Gastroesophageal sphincter (tissue), 4 donors: ENCODE data around the gene CAMK1D. TPM values are rescaled to one million over a fixed set of nuclear protein-coding genes. Genes with fewer than 3 reads are reported as not detected.

ENCODE experiments used
- ATAC-seq: fragments of 150-250 bp; one replicate; pipeline ENCODE4 v1.9.1; 2016; ENCODE audit warnings: mild to moderate bottlenecking, moderate library complexity
- H3K27ac ChIP-seq, 4 donors: fragments of 200-600 bp; sonication (generic) in 3 of 4; 1 replicate in 3 of 4; 2 replicates in 1 of 4; pipeline ENCODE4 v1.5.1; 2016 to 2019
- H3K27me3 ChIP-seq: fragments of 200-600 bp; sonication (generic); one replicate; pipeline ENCODE4 v1.5.1; 2019
- H3K36me3 ChIP-seq, 2 donors: fragments of 200-600 bp; sonication (generic); one replicate each; pipeline ENCODE4 v1.5.1; 2019; ENCODE audit warnings: control low read depth in 1 of 2
- H3K4me1 ChIP-seq, 3 donors: fragments of 200-600 bp; sonication (generic); 1 replicate in 2 of 3; 2 replicates in 1 of 3; pipeline ENCODE4 v1.5.1; 2016 to 2019; ENCODE audit warnings: control low read depth in 2 of 3
- H3K4me3 ChIP-seq, 2 donors: fragments of 200-600 bp; sonication (generic); one replicate each; pipeline ENCODE4 v1.5.1; 2019; ENCODE audit warnings: mild to moderate bottlenecking in 1 of 2, moderate library complexity in 1 of 2
- H3K9me3 ChIP-seq, 3 donors: fragments of 200-600 bp; sonication (generic); one replicate each; pipeline ENCODE4 v1.5.1; 2017 to 2019; ENCODE audit warnings: control low read depth in 2 of 3
- CTCF ChIP-seq, 4 experiments: fragments of 200-600 bp in 2 of 4; fragments of 450-650 bp in 2 of 4; sonication (generic) in 1 of 4; IDR thresholded peaks; one replicate each; pipeline ENCODE4 v1.5.1; 2017 to 2019; ENCODE audit warnings: antibody characterized with exemption in 4 of 4, mild to moderate bottlenecking in 2 of 4, moderate library complexity in 2 of 4
- EP300 ChIP-seq: sonication (generic); formaldehyde crosslinking; IDR thresholded peaks from one replicate; pipeline ENCODE4 v1.6.1; 2017; ENCODE audit warnings: antibody characterized with exemption, mild to moderate bottlenecking
- POLR2A ChIP-seq, 2 donors: fragments of 450-650 bp; IDR thresholded peaks; one replicate each; pipeline ENCODE4 v1.6.1; 2017; ENCODE audit warnings: antibody characterized with exemption in 2 of 2, mild to moderate bottlenecking in 2 of 2, moderate library complexity in 1 of 2
- POLR2AphosphoS5 ChIP-seq: sonication (generic); formaldehyde crosslinking; IDR thresholded peaks from one replicate; pipeline ENCODE4 v1.6.1; 2017; ENCODE audit warnings: antibody characterized with exemption
- WGBS, 2 donors: methylation state at CpG; one replicate each; pipeline ENCODE4 v1.1.5; 2018; ENCODE audit warnings: low coverage in 1 of 2; 5-methylcytosine and 5-hydroxymethylcytosine counted together
- total RNA-seq, 4 donors: library from RNA; depleted of rRNA; stranded (reverse); fragments of >200 nt; gene quantifications; one replicate each; pipeline ENCODE4 v1.1.0, GENCODE V29; 2016

Gene CAMK1D
- total RNA-seq, 4 donors from 2014 or later, result 11.6 to 18.3 (median 15.3) TPM

GRCh38 chr10:12690525-12691126 is 341.3 kb downstream of the CAMK1D start:
- no peak for TF ChIP-seq POLR2AphosphoS5
- no peak for TF ChIP-seq POLR2A (IDR thresholded peaks at IDR 0.05)
- no peak for TF ChIP-seq EP300
- TF ChIP-seq CTCF (IDR thresholded peaks at IDR 0.05), result no peak
- peak overlapping the region in 3 of 4 donors; percentile 4 to 33 (median 32) for H3K27ac ChIP-seq
- WGBS, 2 donors, result 35 to 46% methylated on average over 7 to 8 of the region's 10 CpGs

DNA sequence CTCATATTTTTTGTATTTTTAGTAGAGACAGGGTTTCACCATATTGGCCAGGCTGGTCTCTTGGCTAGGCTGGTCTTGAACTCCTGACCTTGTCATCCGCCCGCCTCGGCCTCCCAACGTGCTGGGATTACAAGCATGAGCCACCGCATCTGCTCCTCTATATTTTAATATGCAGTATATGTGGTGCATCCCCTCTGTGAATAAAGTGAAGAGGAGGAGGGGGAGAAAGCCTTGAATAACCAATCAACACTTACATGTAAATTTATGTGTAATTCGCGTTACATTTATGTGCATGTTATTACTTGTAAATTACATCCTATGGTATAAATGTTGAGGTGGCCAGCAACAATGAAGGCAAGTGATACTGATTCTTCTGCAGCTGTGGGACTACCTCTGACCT is 342.2 kb downstream of the CAMK1D start:
- 91 to 92% methylated on average over 2 to 6 of the region's 7 CpGs for WGBS, 2 donors
- Histone ChIP-seq H3K36me3 (no peaks in the 10 kb centered on the region), H3K27me3 (no peaks in the 10 kb centered on the region), H3K4me1 (peaks cover 0 to 10% (median 0%) of the 10 kb centered on the region in 3 donors), H3K9me3 (no peaks in the 10 kb centered on the region), H3K4me3 (no peak overlapping the region), H3K27ac (no peak overlapping the region)
- ATAC-seq, result no peak
- no peak for TF ChIP-seq POLR2A (IDR thresholded peaks at IDR 0.05)

More at GRCh38 chr10:12690525-12691126, 341.3 kb downstream of the CAMK1D start:
- H3K9me3 ChIP-seq, result no peaks in the 10 kb centered on the region
- no peak overlapping the region for H3K4me3 ChIP-seq
- H3K27me3 ChIP-seq, result no peaks in the 10 kb centered on the region
- peaks cover 0 to 10% (median 0%) of the 10 kb centered on the region in 3 donors for H3K4me1 ChIP-seq
- ATAC-seq, result no peak
- no peaks in the 10 kb centered on the region for H3K36me3 ChIP-seq

- peak; percentile 57 for TF ChIP-seq POLR2AphosphoS5
- no peak for TF ChIP-seq POLR2A (IDR thresholded peaks at IDR 0.05)
- Histone ChIP-seq H3K9me3 (no peaks in the 10 kb centered on the region), H3K36me3 (no peaks in the 10 kb centered on the region), H3K27me3 (no peaks in the 10 kb centered on the region), H3K4me1 (peaks cover 0 to 43% (median 0%) of the 10 kb centered on the region in 3 donors), H3K4me3 (no peak overlapping the region), H3K27ac (peak overlapping the region in 3 of 4 donors; percentile 9 to 15 (median 11))
- WGBS, 2 donors, result 47 to 67% methylated on average over 2 to 4 of the region's 9 CpGs
- ATAC-seq, result peak; percentile 44
Observed at GRCh38 chr10:12697764-12698163, 348.4 kb downstream of the CAMK1D start.

- no peak overlapping the region for H3K4me3 ChIP-seq
- no peak for TF ChIP-seq POLR2A (IDR thresholded peaks at IDR 0.05)
- peak; percentile 24 for TF ChIP-seq POLR2AphosphoS5
- WGBS, 2 donors, result 40 to 67% methylated on average over 1 to 7 of the region's 7 CpGs
- H3K36me3 ChIP-seq, result no peaks in the 10 kb centered on the region
- ATAC-seq, result peak; percentile 48
- peaks cover 0 to 56% (median 8%) of the 10 kb centered on the region in 3 donors for H3K4me1 ChIP-seq
- H3K27ac ChIP-seq, result peak overlapping the region; percentile 47 to 74 (median 70)
- H3K9me3 ChIP-seq, result no peaks in the 10 kb centered on the region
- no peaks in the 10 kb centered on the region for H3K27me3 ChIP-seq
Observed at GRCh38 chr10:12699258-12699700, 349.9 kb downstream of the CAMK1D start.

DNA sequence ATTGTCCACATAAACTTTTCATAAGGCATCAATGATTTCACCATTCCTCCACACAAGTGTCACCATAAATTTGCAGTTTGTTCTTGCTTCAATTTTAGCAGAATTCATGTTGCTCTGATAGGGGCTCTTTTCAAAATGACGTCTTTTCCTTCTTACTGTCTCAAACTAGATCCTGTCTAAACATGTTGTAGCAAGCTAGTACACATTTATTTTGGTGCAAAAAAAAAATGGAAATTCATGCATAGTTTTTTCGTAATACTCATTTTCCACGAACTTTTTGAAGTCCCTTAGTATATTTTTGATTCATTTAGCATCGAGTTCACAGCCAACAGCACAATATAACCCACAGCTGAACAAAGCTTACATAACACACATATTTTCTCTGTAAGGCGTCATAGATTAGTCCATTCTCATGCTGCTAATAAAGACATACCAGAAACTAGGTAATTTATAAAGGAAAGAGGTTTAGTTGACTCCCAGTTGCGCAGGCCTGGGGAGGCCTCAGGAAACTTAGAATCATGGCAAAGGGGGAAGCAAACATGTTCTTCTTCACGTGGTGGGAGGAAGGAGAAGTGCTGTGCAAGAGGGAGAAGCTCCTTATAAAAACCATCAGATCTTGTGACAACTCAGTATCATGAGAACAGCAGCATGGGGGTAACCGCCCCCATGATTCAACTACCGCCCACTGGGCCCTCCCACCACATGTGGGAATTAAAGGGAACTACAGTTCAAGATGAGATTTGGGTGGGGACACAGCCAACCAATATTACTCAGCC is 350.6 kb downstream of the CAMK1D start:
- no peaks in the 10 kb centered on the region for H3K9me3 ChIP-seq

More for the DNA sequence above, 350.6 kb downstream of the CAMK1D start:
- TF ChIP-seq POLR2A (IDR thresholded peaks at IDR 0.05), result no peak
- TF ChIP-seq EP300, result no peak
- no peak for TF ChIP-seq CTCF (IDR thresholded peaks at IDR 0.05)
- TF ChIP-seq POLR2AphosphoS5, result no peak
- WGBS, 2 donors, result 60 to 75% methylated on average over 8 to 9 of the region's 9 CpGs
- Histone ChIP-seq H3K4me1 (peaks cover 0 to 63% (median 11%) of the 10 kb centered on the region in 3 donors), H3K27ac (peak overlapping the region; percentile 7 to 74 (median 70)), H3K27me3 (no peaks in the 10 kb centered on the region), H3K36me3 (no peaks in the 10 kb centered on the region), H3K4me3 (no peak overlapping the region)
- ATAC-seq, result no peak
